Transverse colon (tissue), 4 donors: ENCODE data around the gene ANKS1A. TPM values are rescaled to one million over a fixed set of nuclear protein-coding genes. Genes with fewer than 3 reads are reported as not detected.

ENCODE experiments used
- DNase-seq: peaks from one replicate; pipeline ENCODE4 v3.0.0-alpha.2; 2019
- H3K27ac ChIP-seq, 4 donors: fragments of 200-600 bp; sonication (generic); 2 replicates each; pipeline ENCODE4 v1.5.1; 2016 to 2018; ENCODE audit warnings: inconsistent platforms in 4 of 4
- H3K27me3 ChIP-seq: fragments of 200-600 bp; sonication (generic); 2 replicates; pipeline ENCODE4 v1.5.1; 2017; ENCODE audit warnings: inconsistent platforms
- H3K36me3 ChIP-seq, 4 donors: fragments of 200-600 bp; sonication (generic); 2 replicates each; pipeline ENCODE4 v1.5.1; 2017 to 2019; ENCODE audit warnings: inconsistent platforms in 4 of 4
- H3K4me1 ChIP-seq, 4 donors: fragments of 200-600 bp; sonication (generic); 2 replicates each; pipeline ENCODE4 v1.5.1; 2017 to 2020; ENCODE audit warnings: inconsistent platforms in 4 of 4
- H3K4me3 ChIP-seq, 4 donors: fragments of 200-600 bp; sonication (generic); 1 replicate in 1 of 4; 2 replicates in 3 of 4; pipeline versions ENCODE4 v1.5.1 to v1.6.1; 2017 to 2019; ENCODE audit warnings: inconsistent platforms in 4 of 4
- H3K9me3 ChIP-seq, 2 donors: fragments of 200-600 bp; sonication (generic); 2 replicates each; pipeline ENCODE4 v1.5.1; 2017 to 2019; ENCODE audit warnings: inconsistent platforms in 2 of 2
- EP300 ChIP-seq: sonication (generic); formaldehyde crosslinking; IDR thresholded peaks from one replicate; pipeline ENCODE4 v1.6.1; 2017; ENCODE audit warnings: antibody characterized with exemption, low read depth
- POLR2A ChIP-seq: fragments of 450-650 bp; IDR thresholded peaks from one replicate; pipeline ENCODE4 v1.6.1; 2016; ENCODE audit warnings: antibody characterized with exemption, mild to moderate bottlenecking, moderate library complexity
- POLR2AphosphoS5 ChIP-seq, 3 donors: sonication (generic); formaldehyde crosslinking; IDR thresholded peaks; one replicate each; pipeline ENCODE4 v1.6.1; 2016; ENCODE audit warnings: antibody characterized with exemption in 3 of 3
- WGBS, 2 donors: methylation state at CpG; one replicate each; pipeline ENCODE4 v1.1.5; 2018; ENCODE audit warnings: low coverage in 1 of 2; 5-methylcytosine and 5-hydroxymethylcytosine counted together
- in situ Hi-C, 4 donors: fragments of 200-750 bp; cut with MboI; loops; one replicate each; pipeline versions ENCODE4 v1.15.0 to v1.15.1; 2017; ENCODE audit warnings: low sequenced_read_pairs in 3 of 4, low pct_ligation_motif_present in 1 of 4, low pct_unique_long_range_greater_than_20kb in 1 of 4
- intact Hi-C: fragments of 100-400 bp; cut with DNase I; formaldehyde crosslinking; loops from one replicate; pipeline ENCODE4 v1.15.1; 2023; ENCODE audit warnings: low total_unique reads
- total RNA-seq, 4 donors: library from RNA; depleted of rRNA; stranded (reverse); fragments of >200 nt; gene quantifications; one replicate each; pipeline ENCODE4 v1.1.0, GENCODE V29; 2016
- TF ChIP-seq, protein P1 (sequence below), 5 experiments: fragments of 200-600 bp in 3 of 5; fragments of 450-650 bp in 2 of 5; sonication (generic) in 3 of 5; IDR thresholded peaks; 1 replicate in 2 of 5; 2 replicates in 3 of 5; pipeline ENCODE4 v1.5.1; 2016 to 2017; ENCODE audit warnings: antibody characterized with exemption in 5 of 5, inconsistent platforms in 3 of 5, mild to moderate bottlenecking in 2 of 5, moderate library complexity in 1 of 5

ANKS1A gene
- total RNA-seq, 4 donors from 2014 or later = 37.5 to 44.0 (median 38.9) TPM

DNA sequence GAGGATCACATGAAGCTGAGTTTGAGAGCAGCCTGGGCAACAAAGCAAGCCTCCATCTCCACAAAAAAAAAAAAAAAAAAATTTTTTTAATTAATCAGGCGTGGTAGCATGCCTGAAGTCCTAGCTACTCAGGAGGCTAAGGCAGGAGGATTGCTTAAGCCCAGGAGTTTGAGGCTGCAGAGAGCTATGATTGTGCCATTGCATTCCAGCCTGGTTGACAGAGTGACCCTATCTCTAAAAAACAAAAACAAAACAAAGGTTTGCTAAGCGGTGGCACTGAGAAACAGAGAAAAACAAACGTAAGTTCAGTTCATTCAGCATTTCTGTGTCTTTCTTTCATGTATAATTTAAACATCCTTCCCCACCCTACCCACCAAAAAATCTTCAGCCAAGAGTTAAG, 78.4 kb downstream of the ANKS1A start:
- Histone ChIP-seq H3K36me3 (peaks cover 0 to 17% (median 4%) of the 10 kb centered on the region in 4 donors), H3K27ac (no peak overlapping the region), H3K4me1 (peaks cover 0 to 5% (median 1%) of the 10 kb centered on the region in 4 donors), H3K9me3 (no peaks in the 10 kb centered on the region), H3K4me3 (no peak overlapping the region), H3K27me3 (no peaks in the 10 kb centered on the region)
- no peak for TF ChIP-seq EP300
- no peak for TF ChIP-seq POLR2AphosphoS5 (IDR thresholded peaks at IDR 0.05)
- no peak for TF ChIP-seq POLR2A
- TF ChIP-seq, protein P1, sequence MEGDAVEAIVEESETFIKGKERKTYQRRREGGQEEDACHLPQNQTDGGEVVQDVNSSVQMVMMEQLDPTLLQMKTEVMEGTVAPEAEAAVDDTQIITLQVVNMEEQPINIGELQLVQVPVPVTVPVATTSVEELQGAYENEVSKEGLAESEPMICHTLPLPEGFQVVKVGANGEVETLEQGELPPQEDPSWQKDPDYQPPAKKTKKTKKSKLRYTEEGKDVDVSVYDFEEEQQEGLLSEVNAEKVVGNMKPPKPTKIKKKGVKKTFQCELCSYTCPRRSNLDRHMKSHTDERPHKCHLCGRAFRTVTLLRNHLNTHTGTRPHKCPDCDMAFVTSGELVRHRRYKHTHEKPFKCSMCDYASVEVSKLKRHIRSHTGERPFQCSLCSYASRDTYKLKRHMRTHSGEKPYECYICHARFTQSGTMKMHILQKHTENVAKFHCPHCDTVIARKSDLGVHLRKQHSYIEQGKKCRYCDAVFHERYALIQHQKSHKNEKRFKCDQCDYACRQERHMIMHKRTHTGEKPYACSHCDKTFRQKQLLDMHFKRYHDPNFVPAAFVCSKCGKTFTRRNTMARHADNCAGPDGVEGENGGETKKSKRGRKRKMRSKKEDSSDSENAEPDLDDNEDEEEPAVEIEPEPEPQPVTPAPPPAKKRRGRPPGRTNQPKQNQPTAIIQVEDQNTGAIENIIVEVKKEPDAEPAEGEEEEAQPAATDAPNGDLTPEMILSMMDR (IDR thresholded peaks at IDR 0.05) = no peak
- no peak for DNase-seq
- intact Hi-C loops (no loop called here), in situ Hi-C loops (no loop called here)
- WGBS, 2 donors = 83 to 92% methylated on average over 2 to 3 of the region's 3 CpGs

DNA sequence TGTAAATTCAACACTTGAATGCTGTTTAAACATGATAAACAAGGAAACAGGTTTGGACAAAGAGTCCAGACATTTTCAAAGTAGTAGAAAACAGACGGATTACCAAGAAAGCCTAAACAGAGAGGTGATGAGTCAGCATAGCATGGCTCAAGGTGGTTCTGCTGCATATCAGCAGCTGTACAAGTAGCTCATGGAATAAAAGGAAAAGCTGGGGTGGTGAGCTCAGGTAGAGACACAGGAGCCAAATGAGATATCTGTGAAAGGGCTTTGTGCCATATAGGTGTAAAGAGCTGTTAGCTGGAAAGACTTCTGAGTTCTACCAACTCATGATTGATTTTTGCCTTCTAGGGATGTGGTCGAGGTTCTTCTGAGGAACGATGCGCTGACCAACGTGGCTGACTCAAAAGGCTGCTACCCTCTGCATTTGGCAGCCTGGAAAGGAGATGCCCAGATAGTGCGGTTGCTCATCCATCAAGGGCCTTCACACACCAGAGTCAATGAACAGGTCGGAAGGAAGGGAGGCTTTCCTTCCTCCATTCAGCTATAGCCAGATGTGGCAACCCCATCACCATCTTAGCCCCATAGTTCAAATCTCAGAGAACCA, 80.7 kb downstream of the ANKS1A start:
- no peak overlapping the region for H3K4me3 ChIP-seq
- in situ Hi-C loops = no loop called here
- no peaks in the 10 kb centered on the region for H3K27me3 ChIP-seq
- no peak for DNase-seq
- TF ChIP-seq, protein P1 (IDR thresholded peaks at IDR 0.05) = no peak
- TF ChIP-seq EP300 = no peak
- peaks cover 0 to 2% (median 0%) of the 10 kb centered on the region in 4 donors for H3K4me1 ChIP-seq
- H3K9me3 ChIP-seq = no peaks in the 10 kb centered on the region
- 91 to 93% methylated on average over 5 to 7 of the region's 7 CpGs for WGBS, 2 donors
- H3K36me3 ChIP-seq = peaks cover 0 to 17% (median 4%) of the 10 kb centered on the region in 4 donors
- no peak overlapping the region for H3K27ac ChIP-seq
- intact Hi-C loops = no loop called here

DNA sequence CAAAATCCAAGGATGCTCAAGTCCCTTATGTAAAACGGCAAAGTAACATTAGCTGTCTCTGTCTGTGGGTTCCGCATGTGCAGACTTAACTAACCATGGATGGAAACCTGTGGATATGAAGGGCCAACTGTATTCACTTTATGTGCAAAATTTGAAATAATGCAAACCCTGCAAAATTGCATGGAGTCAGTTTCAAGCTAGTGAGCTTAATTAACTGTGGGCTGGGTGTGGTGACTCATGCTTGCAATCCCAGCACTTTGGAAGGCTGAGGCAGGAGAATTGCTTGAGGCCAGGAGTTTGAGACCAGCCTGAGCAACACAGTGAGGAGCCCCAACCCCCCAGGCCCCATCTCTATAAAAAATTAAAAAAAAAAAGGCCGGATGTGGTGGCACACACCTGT, 81.4 kb downstream of the ANKS1A start:
- no peak for DNase-seq
- in situ Hi-C loops (no loop called here), intact Hi-C loops (no loop called here)
- WGBS, 2 donors = 96 to 100% methylated on average over 1 to 3 of the region's 3 CpGs
- Histone ChIP-seq H3K27ac (no peak overlapping the region), H3K4me1 (no peaks in the 10 kb centered on the region), H3K9me3 (no peaks in the 10 kb centered on the region), H3K27me3 (no peaks in the 10 kb centered on the region), H3K36me3 (peaks cover 0 to 17% (median 4%) of the 10 kb centered on the region in 4 donors), H3K4me3 (no peak overlapping the region)
- TF ChIP-seq POLR2A = no peak
- TF ChIP-seq EP300 = no peak
- TF ChIP-seq POLR2AphosphoS5 (IDR thresholded peaks at IDR 0.05) = no peak
- TF ChIP-seq, protein P1 (IDR thresholded peaks at IDR 0.05) = no peak

DNA sequence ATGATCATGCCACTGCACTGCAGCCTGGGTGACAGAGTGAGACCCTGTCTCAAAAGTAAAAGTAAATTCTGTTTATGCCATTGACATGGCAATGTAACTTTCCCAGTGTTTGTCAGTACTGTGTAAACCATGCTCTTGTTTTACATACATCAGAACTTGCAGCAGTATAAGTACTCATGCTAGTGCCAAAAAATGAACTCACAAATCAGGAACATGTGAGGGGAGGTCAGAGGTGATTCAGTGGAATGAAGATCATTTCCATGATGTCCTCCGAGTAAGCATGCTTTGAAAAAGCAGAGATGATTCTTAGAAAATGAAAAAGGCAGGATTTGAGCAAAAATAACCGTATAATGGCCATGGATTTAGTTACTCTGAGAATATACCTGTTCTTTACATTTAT, 81.9 kb downstream of the ANKS1A start:
- TF ChIP-seq, protein P1 (IDR thresholded peaks at IDR 0.05) = no peak
- no peak for TF ChIP-seq POLR2A
- TF ChIP-seq POLR2AphosphoS5 (IDR thresholded peaks at IDR 0.05) = no peak
- TF ChIP-seq EP300 = no peak
- Histone ChIP-seq H3K4me1 (no peaks in the 10 kb centered on the region), H3K36me3 (peaks cover 0 to 17% (median 4%) of the 10 kb centered on the region in 4 donors), H3K9me3 (no peaks in the 10 kb centered on the region), H3K4me3 (no peak overlapping the region), H3K27ac (no peak overlapping the region), H3K27me3 (no peaks in the 10 kb centered on the region)
- intact Hi-C loops (no loop called here), in situ Hi-C loops (no loop called here)
- DNase-seq = no peak
- 81 to 84% methylated on average over 2 of the region's 2 CpGs for WGBS, 2 donors
